K562 (cell line): Measurements from ENCODE around the gene SERP1.

Source experiments
- CBX2 ChIP-seq: fragments of 200-600 bp; sonication (generic); IDR thresholded peaks from one replicate; pipeline ENCODE4 v1.6.1; 2012; ENCODE audit warnings: mild to moderate bottlenecking, low read length, inconsistent platforms; ENCODE audit not compliant: insufficient read depth, poor library complexity, severe bottlenecking
- FOXA1 ChIP-seq: fragments of 450-650 bp; IDR thresholded peaks from 2 replicates; pipeline ENCODE4 v1.6.1; 2016; ENCODE audit warnings: mild to moderate bottlenecking, borderline replicate concordance
- MXI1 ChIP-seq: IDR thresholded peaks from 2 replicates; pipeline ENCODE4 v1.6.1; 2011; ENCODE audit warnings: low read depth, mild to moderate bottlenecking, improper control_type of control experiment, low read length

DNA sequence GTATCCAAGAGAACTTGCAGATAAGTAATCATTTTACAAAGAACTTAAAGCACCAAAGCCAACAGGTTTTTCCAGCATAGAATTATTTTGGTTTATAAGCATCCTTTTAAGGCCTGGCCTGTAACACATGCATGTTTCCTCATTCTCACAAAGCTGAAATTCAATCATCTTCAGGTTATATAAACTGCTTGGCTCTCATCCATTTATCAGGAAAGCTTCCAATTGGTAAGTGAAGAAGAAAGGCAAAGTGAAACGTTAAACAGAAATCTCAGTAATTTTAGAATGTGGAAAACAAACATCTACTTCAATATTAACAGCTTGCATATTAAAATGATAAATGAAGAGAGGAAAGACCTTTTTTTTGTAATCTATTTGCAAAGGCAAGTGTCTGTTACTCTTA is 1.6 kb downstream of the SERP1 start:
- TF ChIP-seq MXI1 (no peak), FOXA1 (no peak), CBX2 (no peak)
